HG03196 (cell line): ENCODE results near the gene MCIDAS.

Experiments
- ATAC-seq: cut with Tn5 transposase; IDR thresholded peaks from one replicate; pipeline ENCODE4 v1.9.1; 2021; ENCODE audit not compliant: unreplicated experiment

The MCIDAS gene

DNA sequence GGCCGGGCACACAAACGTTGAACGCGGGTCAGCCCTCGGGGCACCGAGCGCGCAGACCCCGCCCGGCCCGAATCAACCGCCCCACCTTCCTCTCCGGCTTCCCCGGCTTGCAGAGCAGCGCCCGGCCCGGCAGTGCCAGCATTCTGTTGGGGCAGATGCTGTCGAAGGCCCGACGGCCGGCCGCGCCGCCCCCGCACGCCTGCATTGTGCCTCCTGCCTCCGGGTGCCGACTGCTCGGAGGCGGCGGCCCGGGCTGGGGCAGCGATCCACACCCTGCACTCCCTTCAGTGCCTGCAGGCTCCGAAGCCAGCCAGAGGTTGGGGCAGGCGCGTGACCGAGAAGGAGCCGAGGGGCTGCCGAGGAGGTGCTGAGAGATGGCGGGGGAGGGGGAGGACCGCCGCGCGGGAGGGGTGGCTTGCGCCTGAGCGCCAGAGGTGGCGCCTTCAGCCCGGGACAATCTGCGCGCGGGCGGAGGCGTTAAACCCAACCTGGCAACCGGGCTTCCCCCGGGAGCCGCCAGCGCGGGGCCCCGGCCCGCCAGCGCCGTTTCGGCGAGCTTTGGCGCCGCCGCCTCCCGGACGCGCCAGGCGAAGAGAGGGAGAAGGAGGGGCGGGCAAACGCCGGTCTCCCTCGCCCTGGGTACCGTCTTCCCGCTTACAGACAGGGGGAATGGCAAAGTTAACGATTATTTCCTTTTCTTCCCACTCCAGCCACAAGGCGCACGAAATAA, at the start of gene MCIDAS:
MCIDAS (minus strand) TSS at position 382 of the 730 bp plus-strand sequence; CDS start at position 205, 177 bp downstream.
- no peak for ATAC-seq

GRCh38 chr5:55276771-55277170, 49.7 kb upstream of the MCIDAS start:
- no peak for ATAC-seq

DNA sequence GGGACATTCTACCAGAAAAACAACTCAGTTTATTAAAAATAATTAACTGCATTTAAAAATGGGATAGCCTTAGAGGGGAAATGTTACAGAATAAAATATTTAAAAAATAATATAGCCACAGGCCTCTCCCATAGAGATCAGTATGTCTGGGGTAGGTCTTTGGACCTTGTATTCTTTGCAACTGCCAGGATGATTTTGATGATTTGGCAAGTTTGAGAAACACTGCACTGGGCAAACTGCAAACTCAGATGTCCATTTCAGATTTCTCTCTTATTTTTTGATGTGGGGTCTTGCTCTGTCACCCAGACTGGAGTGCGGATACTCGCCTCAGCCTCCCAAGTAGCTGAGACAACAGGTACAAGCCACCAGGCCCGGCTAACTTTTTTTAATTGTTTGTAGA, 31.2 kb upstream of the MCIDAS start:
- ATAC-seq = no peak

DNA sequence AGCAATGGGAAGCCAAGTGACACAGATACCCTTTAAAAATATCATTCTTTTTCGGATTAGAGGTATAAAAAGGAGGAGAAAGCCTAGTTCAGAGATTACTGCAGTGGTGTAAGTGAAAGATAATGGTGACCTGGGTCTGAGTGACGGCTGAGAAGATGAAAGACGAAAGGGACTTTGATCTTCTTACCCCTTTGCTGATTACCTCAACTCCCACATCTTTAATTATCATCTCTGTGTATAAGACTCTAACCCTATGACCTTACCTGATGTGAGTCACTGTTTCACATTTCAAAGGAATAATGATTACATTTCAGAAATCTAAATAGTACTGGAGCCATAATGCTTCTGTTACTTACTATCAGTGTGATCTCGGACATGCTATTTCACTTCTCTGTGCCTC, 27.7 kb upstream of the MCIDAS start:
- no peak for ATAC-seq

GRCh38 chr5:55250064-55250463, 22.9 kb upstream of the MCIDAS start:
- no peak for ATAC-seq

DNA sequence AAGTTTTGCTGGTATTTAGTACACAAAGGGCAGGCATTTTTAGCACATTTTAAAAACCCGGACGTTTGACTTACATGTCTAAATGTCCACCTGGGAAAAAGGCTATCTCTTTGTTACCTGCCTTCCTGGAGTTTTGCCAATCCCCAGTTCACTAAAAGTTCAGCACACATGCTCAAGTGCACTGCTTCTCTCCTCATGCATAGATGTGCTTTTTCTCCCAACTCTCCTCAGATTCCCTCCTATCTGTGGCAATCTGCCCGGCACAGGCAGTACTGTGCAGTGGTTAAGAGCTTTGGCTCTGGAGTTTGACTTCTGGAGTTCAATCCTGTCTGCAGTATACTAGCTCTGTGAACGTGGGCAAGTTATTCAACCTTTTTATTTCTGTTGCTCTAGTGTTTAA, 14.6 kb upstream of the MCIDAS start:
- ATAC-seq = no peak

DNA sequence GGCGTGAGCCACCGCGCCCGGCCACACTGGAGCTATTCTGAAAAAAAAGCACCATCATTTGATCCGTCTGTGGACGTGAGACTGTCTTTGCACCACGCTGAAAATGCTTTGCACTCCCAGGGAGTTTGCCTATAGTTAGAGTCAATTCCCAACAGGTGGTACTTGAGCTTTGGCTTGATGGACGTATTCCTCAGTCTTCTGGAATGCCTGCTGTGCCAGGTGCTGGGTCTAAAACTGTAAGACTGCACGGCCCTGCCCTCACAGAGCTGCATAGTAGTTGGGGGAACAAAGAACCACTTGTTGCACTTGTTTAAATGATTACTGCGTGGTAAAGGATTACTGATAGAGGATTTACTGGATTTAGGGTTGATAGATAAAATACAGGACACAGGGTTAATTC, 9.7 kb upstream of the MCIDAS start:
- no peak for ATAC-seq

GRCh38 chr5:55234121-55234700, 7.1 kb upstream of the MCIDAS start:
- no peak for ATAC-seq

- no peak for ATAC-seq
Observed at GRCh38 chr5:55232985-55233928, 6.1 kb upstream of the MCIDAS start, which contains the start of gene CCNO. TSS of gene CCNO (minus strand) at chr5:55233608. CDS start at chr5:55233523, 85 bp downstream.

DNA sequence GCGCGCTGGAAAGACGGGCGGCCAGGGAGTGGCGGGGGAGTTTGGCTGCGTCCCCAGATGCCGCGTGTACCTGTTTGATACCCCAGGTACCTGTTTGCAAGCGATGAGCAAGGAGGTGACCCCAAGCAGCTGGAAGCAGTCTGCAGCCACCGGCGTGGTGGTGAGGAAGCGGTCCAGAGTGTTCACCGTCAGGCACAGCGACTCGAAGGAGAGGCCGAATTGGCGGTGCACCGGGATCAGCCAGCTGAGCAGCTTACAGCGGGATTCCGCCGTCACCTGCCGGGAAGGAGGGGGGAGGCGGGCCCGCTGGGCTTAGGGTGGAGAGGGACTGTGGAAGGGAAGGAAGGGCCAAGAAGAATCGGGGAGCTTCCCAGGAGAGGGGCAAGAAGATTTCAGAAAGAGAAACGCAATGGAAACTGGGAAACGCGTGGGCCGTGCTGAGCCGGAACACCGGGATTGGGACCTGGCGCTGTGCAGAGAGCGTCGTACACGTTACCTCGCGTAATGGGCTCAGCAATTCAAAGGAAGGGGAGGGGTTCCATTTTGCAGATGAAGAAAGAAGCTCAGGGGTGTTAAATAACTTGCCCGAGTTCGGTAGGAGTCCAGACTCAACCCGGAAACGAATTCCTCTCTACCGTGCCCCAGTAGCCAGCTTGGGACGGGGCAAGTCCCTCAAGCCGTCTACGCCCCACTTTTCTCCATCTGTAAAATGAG, 5.3 kb upstream of the MCIDAS start:
- no peak for ATAC-seq

GRCh38 chr5:55231919-55232270, 4.8 kb upstream of the MCIDAS start:
- ATAC-seq = no peak

DNA sequence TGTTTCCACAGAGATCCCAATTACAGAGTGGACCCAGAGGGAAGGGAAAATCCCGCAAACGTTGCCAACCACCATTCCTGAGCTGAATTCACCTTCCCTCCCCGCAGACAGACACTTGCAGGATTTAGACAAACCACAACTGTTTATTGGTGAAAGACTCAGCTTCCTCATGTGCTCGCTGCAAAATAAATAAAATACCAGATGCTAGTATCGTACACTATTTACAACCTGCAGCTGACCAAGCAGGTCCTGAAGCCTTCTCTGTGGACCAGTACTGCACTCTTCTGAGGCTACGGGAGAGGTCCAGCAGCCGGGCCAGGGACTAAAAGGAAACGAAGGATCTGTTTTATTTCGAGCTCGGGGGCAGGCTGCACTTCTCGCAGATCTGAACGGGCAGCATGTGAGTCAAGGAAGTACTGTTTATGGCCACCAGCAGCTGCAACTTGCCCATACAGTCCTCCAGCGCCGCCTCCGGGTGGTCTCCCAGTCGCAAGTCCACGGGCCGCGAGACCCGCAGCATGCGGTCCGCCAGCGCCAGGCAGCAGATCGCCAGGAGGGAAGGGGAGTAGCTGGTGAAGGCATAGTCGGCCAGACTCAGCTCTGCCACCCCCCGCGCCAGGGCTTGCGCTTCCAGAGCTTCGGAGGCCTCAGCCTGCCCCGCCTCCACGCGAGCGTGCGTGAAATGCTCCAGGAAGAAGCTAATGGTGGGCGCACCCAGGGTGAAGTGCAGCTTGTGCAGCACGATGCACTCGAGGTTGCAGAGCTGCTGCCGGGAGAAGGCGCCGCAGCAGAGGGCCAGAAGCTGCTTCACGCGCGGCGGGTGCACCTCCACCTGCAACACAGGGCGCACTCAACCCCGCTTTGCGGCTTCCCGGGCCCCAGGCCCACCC, 4.2 kb upstream of the MCIDAS start:
- no peak for ATAC-seq

DNA sequence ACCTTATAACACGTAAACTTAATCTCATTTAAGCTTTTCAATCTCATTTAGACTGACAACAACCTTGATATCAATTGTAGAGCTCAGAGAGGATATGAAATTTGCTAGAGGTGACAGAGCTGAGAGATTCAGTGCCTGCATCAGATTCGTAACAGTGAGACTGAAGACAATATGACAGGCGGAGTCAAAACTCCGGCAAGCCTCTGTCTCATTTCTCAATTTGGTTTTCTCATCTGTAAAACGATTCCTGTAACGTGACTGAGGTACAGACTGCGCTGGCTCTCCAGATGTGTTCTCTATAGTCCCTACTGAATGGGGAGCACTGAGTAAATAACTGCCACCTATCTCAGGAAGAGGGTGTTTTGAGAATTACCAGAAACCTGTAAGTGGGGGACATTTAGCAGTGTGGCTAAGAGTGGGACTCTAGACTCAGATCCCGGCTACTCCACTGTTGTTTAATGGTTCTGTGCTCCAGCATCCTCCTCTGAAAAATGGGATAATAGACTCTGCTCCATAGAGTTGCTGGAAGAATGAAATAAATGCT, 3.0 kb upstream of the MCIDAS start:
- ATAC-seq = no peak

- no peak for ATAC-seq
Observed at GRCh38 chr5:55227664-55228430, 732 bp upstream of the MCIDAS start.

GRCh38 chr5:55226027-55226933, 835 bp downstream of the MCIDAS start:
- no peak for ATAC-seq

DNA sequence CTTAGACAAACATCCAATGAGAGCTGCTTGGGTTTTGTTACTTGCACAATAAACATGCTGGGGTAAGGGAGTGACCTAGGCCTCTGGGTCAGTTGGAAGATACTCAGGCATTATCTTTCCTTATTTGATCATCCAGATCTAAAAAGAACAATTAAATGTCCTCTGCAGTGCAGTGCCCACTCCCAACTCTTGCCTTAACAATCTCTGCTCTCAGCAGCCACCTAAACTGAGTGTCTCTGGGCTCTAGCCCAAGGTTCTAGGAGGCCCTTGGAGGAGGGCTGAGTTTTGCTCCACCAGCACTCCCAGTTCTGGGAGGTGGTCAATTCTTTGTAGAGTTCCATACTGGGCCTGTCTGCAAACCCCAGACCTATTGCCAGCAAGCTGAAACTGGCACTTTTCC, 1.8 kb downstream of the MCIDAS start:
- no peak for ATAC-seq

- ATAC-seq = no peak
Observed at GRCh38 chr5:55223812-55224240, 3.3 kb downstream of the MCIDAS start.
